Stimulated activated CD8-positive, alpha-beta memory T cell treated with anti-CD3 and anti-CD28 coated beads, Interleukin-7, amount 100 ng/mL, for 24 hours (primary cell): Measurements from ENCODE around the gene PLEKHM1.
"Not testable (repeated sequence)": the region's sequence is repeated elsewhere in the genome, so short reads cannot be mapped to it uniquely, and the experiment has no call there.

Source experiments
- DNase-seq: peaks from one replicate; pipeline ENCODE4 v3.0.0-alpha.2; 2020; ENCODE audit warnings: low read depth

PLEKHM1 gene

DNA sequence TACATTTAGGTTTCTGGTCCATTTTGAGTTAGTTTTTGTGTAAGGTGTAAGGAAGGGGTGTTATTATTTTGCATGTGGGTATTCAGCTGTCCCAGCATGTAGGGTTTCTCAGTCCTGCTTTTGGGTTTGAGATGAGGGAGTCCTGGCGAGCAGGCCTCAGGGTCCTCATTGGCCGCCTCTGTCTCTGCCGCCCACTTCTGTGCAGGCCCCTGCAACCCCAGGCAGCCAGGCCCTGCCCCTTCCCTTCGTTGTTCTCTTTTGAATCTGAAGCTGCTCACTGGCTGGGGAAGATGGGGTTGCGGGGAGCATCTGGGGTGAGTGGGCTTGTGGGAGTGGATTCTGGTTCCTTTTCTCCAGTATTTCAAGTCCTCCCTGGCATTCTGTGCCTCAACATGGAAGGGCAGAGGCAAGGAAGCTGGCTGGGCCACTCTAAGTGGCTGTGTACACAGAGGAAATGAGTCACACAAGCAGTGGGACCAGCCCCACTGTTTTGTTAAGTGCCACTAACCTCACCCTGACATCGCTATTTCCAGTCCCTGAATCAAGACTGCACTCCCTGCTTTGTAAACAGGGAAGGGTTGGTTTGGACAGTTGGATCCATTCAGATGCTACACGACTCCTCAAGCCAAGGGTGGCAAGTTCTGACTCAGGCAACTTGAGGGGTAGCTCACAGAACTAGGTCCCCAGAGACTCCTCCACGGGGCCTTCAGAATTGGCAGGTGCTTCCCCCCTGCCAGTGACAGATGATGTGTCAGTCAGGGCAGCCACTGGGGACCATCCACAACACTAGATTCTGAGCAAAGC, 28.8 kb downstream of the PLEKHM1 start:
- not testable (repeated sequence) for DNase-seq

DNA sequence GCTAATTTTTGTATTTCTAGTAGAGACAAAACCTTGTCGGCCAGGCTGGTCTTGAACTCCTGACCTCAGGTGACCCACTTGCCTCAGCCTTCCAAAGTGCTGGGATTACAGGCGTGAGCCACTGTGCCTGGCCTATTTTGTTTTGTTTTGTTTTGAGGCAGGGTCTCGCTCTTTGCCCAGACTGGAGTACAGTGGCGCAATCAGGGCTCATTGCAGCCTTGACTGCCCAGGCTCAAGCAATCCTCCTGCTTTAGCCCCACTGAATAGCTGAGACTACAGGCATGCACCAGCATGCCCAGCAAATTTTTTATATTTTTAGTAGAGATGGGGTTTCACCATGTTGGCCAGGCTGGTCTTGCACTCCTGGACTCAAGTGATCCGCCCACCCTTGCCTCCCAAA, 30.1 kb downstream of the PLEKHM1 start:
- DNase-seq: not testable (repeated sequence)

DNA sequence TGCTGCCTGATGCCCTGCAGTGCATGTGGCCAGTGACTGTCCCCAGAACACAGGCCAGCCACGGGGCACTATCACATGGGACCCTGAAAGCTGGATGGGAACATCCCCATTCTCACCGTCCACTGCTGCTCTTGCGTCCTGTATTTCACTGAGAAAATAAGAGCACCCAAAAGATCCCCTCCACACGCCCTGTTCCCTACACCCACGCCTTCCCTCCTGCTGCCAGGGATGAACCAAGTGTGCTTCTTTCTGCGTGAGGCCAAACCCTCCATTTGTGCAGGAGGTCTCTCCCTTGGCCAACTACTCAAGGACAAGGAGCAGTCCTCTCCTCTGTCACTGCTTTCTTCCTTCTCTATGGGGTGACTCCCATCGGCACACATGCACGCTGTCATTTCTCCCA, 36.2 kb downstream of the PLEKHM1 start:
- DNase-seq: not testable (repeated sequence)

DNA sequence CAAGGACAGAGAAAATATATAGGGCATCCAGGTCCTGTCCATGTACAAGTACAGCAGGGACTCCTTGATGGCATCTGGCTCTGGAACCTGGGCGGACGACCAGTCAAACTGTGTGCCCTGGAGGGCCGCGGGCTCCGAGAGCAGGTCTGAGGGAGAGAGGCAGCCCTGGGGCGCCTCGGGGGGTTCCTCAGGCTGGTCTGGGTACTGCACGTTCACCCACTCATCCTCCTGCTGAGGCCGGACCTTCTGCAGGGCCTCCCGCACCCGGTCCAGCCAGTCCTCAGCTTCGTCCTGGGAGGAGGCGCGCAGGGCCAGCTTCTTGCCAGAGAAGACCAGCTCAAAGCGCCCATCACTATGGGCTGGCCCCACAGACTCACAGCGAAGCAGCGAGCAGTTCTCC, 36.8 kb downstream of the PLEKHM1 start:
- not testable (repeated sequence) for DNase-seq

DNA sequence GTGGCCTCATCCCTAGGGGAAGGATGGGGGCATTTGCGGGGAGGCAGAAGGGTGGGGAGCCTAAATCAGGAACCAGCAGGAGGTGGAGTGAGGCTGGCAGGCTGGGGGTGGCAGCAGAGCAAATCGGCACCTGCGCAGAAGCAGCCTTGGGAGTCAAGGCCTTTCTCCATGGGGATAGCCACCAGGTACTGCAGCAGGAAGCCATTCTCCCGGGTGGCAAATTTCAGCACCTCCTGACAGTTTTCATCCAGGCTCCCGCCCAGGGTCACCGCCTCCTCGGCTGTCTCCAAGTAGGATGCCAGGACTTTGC, 37.3 kb downstream of the PLEKHM1 start:
- DNase-seq: not testable (repeated sequence)

DNA sequence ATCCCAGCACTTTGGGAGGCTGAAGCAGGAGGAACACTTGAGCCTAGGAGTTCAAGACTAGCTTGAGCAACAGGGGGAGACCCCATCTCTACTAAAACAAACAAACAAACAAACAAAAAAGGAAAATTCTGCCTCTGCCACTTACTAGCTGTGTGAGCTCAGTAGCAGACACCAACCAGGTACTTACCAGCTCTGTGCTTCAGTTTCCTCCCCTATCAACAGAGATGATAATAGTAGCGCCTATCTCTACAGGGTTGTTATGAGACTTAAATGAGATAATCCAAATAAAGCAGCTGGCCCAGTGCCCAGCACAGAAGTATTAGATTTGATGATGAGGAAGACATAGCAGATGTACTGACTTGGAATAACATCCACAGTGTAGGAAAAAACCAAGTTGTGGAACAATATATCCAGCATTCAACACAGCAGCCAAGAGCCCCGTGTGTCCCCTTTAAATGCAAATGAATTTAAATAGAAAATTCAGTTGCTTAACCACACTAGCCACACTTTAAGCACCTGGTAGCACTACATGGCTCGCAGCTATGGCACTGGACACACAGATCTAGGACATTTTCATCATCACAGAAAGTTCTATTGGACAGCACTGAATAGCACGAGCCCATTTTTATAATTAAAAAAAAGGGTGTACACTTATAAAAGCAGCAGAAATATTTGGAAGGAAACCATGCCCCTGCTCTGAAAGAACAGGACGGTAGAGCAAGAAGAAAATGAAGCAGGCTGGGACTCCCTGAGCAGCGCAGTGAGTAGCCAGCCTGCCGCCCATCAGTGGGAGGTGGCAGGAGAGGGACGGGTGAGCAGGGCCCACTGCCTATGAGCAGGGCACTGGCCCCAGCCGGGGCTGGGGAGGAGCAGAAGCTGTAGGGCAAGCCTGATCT, 37.9 kb downstream of the PLEKHM1 start:
- not testable (repeated sequence) for DNase-seq

DNA sequence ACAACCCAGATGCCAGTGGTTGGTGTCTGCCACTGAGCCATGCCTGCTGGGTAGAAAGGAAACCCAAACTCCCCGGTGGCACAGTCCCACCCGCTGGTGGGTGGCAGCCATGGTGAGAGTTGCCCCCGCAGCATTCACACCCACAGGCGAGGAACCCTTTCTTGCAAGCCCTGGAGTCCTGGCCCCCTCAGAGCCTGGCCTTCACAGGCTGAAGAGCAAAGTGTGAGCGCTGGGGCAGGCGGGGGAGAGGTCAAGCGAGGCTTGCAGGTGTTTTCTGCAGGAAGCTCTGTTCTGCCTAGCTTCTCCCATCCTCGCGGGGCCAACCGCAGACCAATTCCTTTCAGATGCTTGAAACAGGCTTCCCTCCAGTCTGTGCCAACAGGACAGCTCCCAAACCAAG, 38.9 kb downstream of the PLEKHM1 start:
- not testable (repeated sequence) for DNase-seq

DNA sequence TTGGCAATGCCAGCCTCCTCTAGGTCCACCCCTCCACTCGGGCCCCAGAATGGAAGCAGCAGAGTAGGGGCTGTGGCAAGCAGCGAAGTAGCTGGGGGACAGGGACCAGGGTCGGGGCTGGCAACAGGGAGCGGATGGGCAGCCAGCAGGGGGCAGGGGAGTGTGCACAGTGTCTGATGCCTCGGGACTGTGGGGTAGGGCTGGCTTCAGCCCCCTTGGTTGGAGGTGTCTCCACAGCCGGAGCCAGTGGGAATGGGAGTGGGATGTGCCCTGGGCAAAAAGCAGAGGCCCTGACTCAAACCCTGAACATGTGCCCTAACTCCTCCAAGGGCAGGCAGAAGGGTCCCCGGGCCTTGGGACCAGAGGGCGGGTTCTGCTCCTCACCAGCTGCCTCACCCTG, 39.4 kb downstream of the PLEKHM1 start:
- no peak for DNase-seq

DNA sequence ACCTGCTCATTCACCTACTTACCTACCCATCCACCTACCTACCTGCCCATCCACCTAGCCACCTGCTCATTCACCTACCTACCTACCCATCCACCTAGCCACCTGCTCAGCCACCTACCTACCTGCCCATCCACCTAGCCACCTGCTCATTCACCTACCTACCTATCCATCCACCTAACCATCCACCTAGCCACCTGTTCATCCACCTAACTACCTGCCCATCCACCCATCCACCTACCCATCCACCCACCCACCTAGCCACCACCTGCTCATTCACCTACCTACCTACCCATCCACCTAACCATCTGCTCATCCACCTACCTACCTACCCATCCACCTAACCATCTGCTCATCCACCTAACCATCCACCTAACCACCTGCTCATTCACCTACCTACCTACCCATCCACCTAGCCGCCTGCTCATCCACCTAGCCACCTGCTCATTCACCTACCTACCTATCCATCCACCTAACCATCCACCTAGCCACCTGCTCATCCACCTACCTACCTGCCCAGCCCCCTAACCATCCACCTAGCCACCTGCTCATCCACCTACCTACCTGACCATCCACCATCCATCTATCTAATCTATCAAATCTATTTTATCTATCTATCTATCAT, 40.7 kb downstream of the PLEKHM1 start:
- DNase-seq: not testable (repeated sequence)

DNA sequence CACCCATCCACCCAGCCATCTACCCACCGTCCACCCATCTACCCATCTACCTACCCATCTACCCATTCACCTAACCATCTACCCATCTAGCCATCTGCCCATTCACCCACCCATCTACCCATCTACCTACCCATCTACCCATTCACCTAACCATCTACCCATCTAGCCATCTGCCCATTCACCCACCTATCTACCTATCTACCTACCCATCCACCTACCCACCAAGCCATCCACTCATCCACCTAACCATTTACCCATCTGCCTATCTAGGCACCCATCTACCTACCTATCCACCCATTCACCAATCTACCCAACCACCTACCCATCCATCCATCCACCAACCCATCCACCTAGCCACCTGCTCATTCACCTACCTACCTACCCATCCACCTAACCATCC, 41.3 kb downstream of the PLEKHM1 start:
- DNase-seq: not testable (repeated sequence)

DNA sequence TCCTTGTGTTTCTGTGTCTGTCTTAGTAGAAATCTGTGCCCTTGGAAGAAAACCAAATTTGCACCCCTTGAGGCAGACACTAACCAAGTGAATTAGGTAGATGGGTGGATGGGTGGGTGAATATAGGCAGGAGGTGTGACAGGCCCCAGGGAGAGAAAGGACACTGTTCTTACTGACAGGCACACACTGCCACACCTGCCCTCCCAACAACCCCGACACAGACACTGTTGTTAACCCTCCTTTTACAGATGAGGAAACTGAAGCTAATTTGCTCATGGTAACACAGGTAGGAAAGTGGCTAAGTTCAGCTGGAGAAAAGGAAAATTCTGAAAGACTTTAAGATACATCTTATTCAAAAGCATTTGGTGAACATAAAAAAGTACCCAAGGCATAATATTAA, 42.0 kb downstream of the PLEKHM1 start:
- not testable (repeated sequence) for DNase-seq

DNA sequence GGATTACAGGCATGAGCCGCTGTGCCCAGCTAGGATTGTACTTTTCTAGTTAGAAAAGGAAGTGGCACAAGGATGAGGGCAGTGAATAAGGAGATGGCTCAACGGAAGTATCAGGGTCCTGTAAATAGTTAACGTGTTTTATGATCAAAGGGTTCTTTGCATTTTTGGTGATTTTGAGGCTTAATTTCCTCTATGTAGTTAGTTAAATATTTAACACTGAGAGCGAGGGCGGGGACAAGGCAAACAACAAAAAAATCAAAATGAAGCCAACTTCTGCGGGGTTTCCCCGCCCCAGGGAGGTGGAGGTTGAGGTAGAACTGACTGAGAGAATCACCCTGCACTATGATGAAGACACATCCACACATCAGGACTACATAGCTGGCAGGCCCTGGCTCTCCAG, 42.5 kb downstream of the PLEKHM1 start:
- DNase-seq: not testable (repeated sequence)

DNA sequence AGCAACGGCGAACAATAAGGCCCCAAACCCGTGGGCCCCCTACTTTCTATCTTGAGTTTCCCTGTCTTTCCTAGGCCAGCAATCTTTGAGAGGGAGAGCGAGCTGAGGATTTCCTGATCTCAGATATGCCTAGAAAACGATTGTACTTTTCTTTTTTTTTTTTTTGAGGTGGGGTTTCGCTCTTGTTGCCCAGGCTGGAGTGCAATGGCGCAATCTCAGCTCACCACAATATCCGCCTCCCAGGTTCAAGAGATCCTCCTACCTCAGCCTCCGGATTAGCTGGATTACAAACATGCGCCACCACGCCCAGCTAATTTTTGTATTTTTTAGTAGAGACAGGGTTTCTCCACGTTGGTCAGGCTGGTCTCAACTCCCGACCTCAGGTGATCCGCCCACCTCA, 42.9 kb downstream of the PLEKHM1 start:
- DNase-seq: not testable (repeated sequence)

DNA sequence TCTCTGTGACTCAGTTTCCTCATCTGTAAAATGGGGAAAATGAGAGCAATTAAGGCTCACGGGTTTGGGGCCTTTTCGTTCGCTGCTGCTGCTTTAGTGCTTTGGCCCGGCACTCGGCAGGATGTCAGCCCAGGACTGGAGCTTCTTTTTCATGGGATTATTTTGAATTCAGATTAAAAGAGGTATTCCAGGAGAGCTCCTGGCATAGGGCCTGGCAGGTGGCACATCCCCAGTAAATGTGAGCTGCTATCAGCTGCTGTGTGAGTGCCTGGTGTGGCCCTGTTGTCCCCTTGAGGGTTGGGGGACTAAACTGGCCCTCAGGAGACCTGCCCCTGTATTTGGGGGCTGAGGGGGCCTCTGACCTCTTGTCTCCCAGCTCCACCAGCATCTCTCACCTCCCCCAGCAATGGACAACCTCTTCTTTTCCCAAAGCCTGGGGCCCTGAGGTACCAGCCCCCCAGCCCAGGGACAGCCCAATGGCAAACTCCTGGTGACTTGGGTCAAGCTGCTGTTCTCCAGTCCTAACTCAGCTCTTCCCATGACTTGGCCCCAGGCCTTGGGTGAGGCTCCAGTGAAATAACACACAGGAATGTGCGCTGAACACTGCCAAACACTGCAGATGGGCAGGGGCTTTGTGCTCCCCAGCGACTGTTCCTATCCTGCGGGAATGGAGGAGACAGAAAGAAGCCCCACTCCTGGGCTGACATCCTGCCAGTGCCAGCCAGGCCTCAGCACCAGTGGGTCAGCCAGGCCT, 43.5 kb downstream of the PLEKHM1 start:
- not testable (repeated sequence) for DNase-seq

DNA sequence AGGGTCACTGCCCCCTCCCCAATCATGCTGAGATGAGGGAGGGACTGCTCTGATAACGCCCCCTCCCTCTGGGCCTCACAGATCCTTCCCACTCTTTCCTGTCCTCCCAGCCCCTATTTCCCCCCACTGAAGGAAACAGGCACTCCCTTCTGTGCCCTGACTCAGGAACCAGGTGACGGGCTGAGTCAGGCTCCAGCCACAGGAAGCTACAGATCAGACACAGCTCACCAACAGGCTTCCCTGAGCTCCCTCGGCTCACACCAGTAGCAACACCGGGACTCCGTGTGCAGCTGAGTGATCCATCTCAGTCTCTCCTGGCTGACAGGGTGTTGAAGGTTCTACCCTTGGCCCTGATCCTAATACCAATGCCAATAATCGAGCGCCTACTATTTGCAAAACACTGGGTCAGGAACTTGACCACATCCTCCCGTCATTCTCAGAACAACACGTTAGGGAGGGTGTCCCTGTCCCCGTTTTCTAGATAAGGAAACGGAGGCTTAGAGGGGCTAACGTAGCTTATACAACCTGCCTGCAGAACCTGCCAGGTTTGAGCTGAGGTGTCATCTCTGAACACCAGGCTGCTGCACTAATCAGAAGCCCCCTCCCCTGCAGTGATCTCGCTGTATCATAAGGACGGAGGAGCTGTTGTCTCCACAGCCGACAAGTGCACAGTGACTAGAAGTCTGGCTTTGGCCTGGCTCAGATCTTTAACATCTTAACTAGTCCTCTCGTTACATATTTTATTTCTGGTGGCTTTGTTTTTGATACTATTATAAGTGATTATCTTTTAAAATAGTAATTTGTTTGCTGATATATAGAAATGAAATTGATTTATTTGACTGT, 44.4 kb downstream of the PLEKHM1 start:
- DNase-seq: not testable (repeated sequence)

DNA sequence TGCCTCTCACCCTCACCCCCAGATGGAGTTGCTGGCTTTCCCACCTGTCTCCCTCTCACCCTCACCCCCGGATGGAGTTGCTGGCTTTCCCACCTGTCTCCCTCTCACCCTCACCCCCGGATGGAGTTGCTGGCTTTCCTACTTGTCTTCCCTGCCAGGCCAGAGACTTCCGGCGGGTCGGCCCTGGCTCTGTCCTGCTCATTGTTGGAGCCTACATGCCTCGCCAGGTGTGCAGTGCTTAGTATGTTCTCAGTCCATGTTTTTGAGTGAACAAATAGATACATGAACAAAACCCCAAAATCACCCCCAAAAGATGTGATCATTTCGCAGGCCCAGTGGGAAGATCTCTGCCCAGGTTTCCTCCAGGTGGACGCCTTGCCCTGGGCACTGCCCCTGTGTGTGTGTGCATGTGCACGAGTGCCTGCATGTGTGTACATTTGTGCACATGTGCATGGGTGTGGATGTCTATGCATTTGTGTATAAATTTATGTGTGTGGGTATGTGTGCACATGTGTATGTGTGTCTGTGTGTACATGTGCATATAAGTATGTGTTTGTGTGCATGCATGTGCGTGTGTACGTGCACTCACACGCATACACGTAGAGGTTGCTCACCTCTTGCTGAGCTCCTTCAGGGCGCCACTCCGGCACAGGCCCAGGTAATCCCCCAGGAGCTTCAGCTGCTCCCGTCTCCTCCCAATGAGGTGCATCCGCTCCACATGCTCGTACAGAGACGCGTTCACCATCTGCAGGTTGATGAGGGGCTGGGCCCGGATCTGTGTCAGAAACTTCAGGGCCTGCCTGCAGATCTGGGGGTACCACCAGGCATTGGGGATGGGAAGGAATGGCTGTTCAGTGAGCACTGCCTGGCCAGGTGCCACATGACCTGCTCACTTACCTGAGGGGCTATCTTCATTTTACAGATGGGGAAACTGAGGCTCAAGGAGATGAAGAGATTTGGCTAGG, 45.4 kb downstream of the PLEKHM1 start:
- not testable (repeated sequence) for DNase-seq

DNA sequence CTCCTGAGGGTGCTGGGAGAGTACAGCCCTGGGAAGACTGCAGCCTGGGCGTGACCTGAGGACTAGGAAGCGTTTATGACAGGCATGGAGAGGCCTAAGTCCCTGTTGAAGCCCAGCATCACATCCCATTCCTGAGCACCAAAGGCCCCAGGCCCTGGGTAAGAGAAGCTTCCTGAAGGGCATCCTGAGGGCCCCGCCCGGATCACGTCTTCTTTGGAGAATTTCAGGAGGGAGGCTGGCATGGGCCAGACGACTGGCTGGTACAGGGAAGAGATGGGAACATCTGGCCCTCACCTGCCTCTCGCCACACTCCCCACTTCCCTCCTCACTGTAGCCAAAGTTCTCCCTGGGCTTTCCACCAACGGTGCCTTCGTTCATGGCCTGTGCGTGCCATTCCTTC, 46.2 kb downstream of the PLEKHM1 start:
- not testable (repeated sequence) for DNase-seq

DNA sequence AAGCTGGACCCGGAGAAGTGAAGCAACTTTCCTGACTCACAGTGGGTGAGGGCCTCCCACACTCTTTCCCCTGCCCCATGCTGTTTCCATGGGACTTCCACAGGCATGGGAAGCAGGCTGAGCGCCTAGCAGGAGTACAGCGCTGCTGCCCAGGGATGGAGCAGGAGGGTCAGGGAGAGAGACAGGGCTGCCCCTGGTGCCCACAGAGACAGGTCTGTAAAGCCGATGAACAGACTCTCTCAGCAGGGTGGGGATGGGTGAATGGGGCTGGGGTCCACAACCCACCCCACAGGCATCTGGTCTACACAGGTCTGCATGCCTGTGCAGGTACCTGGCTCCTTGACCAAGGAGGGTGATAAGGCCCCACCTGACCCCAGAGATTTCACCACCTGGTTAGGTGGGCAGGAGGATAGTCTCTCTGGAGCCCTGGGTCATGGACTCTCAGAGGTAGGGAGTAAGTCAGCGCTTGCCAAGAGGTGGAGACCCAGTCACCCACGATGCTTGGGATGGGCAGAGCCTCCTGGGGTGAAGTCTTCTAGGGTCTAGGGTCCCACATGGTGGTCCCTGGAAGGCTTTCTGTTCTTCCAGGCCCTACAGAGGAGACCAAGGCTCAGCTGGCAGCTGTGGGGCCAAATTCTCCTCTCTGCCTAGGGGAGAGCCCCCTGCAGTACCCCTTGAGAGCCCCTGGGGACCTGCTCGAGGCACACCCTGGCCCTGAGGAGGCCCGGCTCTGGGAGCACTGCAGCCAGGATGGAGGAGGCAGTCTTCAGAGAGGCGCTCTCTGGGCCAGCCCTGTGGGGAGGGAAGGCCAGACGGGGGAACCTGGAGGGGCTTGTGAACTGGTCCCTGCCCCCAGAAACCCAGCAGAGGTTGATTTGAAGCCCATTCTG, 46.9 kb downstream of the PLEKHM1 start:
- DNase-seq: not testable (repeated sequence)
